Upper lobe of right lung (tissue), 1 donor: ENCODE results near the gene ZBTB16. TPM values are rescaled to one million over a fixed set of nuclear protein-coding genes. Genes with fewer than 3 reads are reported as not detected.

Source experiments
- ATAC-seq: fragments of 200-7000 bp; cut with Tn5 transposase; one replicate; pipeline ENCODE4 v1.9.1; 2020; ENCODE audit warnings: mild to moderate bottlenecking, moderate library complexity
- DNase-seq: peaks from one replicate; pipeline ENCODE4 v3.0.0-alpha.2; 2020
- H3K27ac ChIP-seq: fragments of 200-600 bp; one replicate; pipeline ENCODE4 v1.8.0; 2022
- H3K27me3 ChIP-seq: fragments of 200-600 bp; one replicate; pipeline ENCODE4 v1.8.0; 2022; ENCODE audit warnings: mild to moderate bottlenecking
- H3K36me3 ChIP-seq: fragments of 200-600 bp; one replicate; pipeline ENCODE4 v1.8.0; 2022
- H3K4me1 ChIP-seq: fragments of 200-600 bp; one replicate; pipeline ENCODE4 v1.8.0; 2022
- H3K4me3 ChIP-seq: fragments of 200-600 bp; one replicate; pipeline ENCODE4 v1.8.0; 2022; ENCODE audit warnings: mild to moderate bottlenecking
- H3K9me3 ChIP-seq: fragments of 200-600 bp; one replicate; pipeline ENCODE4 v1.8.0; 2022
- CTCF ChIP-seq: fragments of 200-600 bp; IDR thresholded peaks from one replicate; pipeline ENCODE4 v1.8.0; 2022; ENCODE audit warnings: antibody characterized with exemption
- intact Hi-C: fragments of 100-400 bp; cut with DNase I; formaldehyde crosslinking; loops from one replicate; pipeline ENCODE4 v1.11.0; 2022
- total RNA-seq: library from RNA; stranded (reverse); fragmentation: NEBNext Ultra II Directional; extraction: Animal tissue kit (Norgen Biotek cat#: 25700); gene quantifications from one replicate; pipeline ENCODE4 v1.2.1, GENCODE V29; 2021
- donor health status: DM: no; HTN: yes; CAD: no; lungs with severe emphysema.

The ZBTB16 gene
- total RNA-seq, 1 donor from 2014 or later, result 221 TPM

DNA sequence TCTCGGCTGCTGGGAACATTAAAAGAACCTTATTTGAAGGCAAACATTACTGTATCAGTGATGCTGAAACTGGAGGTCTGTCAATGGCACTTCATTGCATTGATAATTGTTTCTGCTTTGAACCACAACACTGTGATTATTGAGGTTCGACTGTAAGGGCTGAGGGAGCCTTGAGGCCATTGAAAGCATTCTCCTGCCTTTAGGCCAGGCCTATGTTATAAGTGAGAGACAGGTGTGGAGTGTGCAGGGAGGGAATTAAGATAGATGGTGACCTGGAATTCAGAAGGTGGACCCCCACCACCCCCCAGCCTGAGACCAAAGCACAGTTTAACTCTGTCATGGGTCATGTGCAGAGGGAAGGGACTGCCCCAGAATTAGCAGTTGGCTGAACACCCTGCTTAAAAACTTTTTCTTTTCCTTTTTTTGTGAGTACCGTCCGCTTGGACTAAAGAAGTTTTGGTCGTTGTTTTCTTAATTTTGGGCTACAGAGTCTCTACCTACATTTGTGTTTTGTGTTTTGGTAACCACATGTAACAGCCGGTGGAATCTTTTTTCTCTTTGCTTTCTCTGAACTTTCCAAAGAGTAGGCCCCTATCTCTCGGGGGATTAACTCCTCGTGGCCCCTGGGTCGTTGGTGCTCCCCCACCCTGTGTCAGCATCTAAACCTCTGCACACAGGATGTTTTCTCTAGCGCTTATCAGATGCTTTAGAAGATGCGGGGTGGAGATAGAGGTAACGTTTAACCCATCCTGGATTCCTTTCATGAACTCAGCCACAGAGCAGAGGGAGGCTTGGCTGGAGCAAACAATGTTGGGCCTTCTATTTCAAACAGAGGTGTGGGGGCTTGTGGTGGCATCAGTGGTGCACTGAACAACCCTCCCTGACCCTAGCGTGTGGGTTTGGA is 43.7 kb downstream of the ZBTB16 start:
- Histone ChIP-seq H3K36me3 (peaks cover 11% of the 10 kb centered on the region), H3K27ac (no peak overlapping the region), H3K9me3 (no peaks in the 10 kb centered on the region), H3K4me1 (peaks cover 72% of the 10 kb centered on the region), H3K4me3 (no peak overlapping the region), H3K27me3 (no peaks in the 10 kb centered on the region)
- DNase-seq (no peak), ATAC-seq (no peak)
- intact Hi-C loops, result no loop called here
- TF ChIP-seq CTCF, result no peak

GRCh38 chr11:114105611-114106010 is 46.1 kb downstream of the ZBTB16 start:
- Histone ChIP-seq H3K27ac (peak overlapping the region; percentile 3), H3K9me3 (no peaks in the 10 kb centered on the region), H3K4me1 (peaks cover 71% of the 10 kb centered on the region), H3K36me3 (peaks cover 7% of the 10 kb centered on the region), H3K27me3 (no peaks in the 10 kb centered on the region), H3K4me3 (no peak overlapping the region)
- TF ChIP-seq CTCF, result no peak
- DNase-seq (no peak), ATAC-seq (no peak)
- intact Hi-C loops, result no loop called here

- DNase-seq (no peak), ATAC-seq (no peak)
- Histone ChIP-seq H3K9me3 (no peaks in the 10 kb centered on the region), H3K36me3 (peaks cover 4% of the 10 kb centered on the region), H3K4me1 (peaks cover 74% of the 10 kb centered on the region), H3K4me3 (no peak overlapping the region), H3K27me3 (no peaks in the 10 kb centered on the region), H3K27ac (no peak overlapping the region)
- TF ChIP-seq CTCF, result no peak
- intact Hi-C loops, result no loop called here
Observed at GRCh38 chr11:114106047-114106446, 46.5 kb downstream of the ZBTB16 start.

DNA sequence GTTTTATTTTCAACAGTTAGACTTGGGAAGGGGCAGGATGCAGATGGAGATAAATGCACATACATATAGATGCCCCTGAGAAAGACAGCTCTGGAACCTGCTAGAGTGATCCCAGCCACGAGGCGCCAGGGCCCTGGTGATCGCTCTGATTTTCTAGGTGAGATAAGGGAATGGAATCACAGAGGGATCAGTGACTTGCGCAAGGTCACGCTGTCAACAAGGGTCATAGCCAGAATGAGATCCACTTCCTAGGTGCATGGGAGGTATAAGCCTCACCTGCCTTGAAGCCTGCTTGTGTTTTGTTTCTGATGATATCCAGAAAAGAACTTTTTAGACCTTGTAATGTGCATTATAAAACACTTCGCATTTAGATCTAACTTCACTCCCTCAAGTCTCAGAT is 47.5 kb downstream of the ZBTB16 start:
- intact Hi-C loops, result no loop called here
- Histone ChIP-seq H3K36me3 (peaks cover 4% of the 10 kb centered on the region), H3K9me3 (no peaks in the 10 kb centered on the region), H3K27me3 (no peaks in the 10 kb centered on the region), H3K27ac (peak overlapping the region; percentile 6), H3K4me3 (no peak overlapping the region), H3K4me1 (peaks cover 81% of the 10 kb centered on the region)
- TF ChIP-seq CTCF, result no peak
- no peak for DNase-seq
- no peak for ATAC-seq

DNA sequence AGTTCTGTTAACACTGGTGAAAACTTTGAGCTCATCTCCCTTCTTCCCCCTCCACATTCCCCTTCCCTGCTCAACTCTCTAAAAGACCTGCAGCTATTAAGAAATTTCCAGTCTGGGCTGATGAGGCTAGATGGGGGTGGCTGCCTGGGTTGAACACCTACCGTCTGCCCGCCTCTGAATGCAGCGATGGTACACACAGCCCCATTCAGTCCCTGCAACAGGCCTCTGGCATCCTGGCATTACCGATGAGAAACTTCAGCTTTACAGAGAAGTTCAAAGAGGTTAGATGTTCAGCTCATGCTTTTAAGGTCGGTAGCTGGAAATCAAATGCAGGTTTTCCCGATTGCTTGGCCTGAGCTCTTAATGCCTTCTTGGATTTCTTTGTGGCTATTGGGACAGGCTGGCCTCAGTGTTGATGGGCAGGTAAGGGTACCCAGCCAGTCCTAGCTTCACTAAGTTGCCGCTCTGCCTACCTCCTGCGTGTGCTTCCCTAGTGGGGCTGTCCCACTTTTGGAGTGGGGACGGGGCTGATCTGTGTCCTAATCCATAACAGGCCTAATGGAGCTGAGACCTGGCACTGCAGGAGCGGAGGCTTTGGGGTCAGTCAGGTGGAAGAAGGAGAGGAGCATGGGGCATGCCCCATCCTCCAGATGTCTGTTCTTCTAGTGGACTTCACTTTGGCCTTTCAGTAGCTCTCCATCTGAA is 49.1 kb downstream of the ZBTB16 start:
- peak; percentile 18 for ATAC-seq
- Histone ChIP-seq H3K4me1 (peaks cover 83% of the 10 kb centered on the region), H3K27me3 (no peaks in the 10 kb centered on the region), H3K36me3 (peaks cover 4% of the 10 kb centered on the region), H3K9me3 (no peaks in the 10 kb centered on the region), H3K27ac (peak overlapping the region; percentile 74), H3K4me3 (no peak overlapping the region)
- DNase-seq, result no peak
- intact Hi-C loops, result no loop called here
- no peak for TF ChIP-seq CTCF
